Measurements from ENCODE around the gene FNBP1L.

DNA sequence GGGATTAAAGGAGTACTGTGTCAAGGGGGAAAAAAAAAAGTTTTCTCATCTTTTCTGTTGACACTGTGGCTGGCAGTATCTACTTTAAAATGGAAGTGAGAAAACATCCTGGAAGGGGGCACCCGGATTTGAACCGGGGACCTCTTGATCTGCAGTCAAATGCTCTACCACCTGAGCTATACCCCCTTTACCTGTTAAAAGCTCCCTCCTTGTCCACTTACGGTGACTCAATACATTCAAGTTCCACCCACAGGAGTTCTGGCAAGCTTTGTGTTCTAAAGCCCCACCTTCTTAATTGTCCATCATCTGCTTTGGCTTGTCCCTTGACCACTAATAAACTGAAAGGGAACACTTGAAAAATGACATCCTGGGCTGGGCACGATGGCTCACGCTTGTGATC is 68.2 kb downstream of the FNBP1L start:
- TF ChIP-seq POLR2A (IDR thresholded peaks at IDR 0.05): no peak
- TF ChIP-seq, protein P1, sequence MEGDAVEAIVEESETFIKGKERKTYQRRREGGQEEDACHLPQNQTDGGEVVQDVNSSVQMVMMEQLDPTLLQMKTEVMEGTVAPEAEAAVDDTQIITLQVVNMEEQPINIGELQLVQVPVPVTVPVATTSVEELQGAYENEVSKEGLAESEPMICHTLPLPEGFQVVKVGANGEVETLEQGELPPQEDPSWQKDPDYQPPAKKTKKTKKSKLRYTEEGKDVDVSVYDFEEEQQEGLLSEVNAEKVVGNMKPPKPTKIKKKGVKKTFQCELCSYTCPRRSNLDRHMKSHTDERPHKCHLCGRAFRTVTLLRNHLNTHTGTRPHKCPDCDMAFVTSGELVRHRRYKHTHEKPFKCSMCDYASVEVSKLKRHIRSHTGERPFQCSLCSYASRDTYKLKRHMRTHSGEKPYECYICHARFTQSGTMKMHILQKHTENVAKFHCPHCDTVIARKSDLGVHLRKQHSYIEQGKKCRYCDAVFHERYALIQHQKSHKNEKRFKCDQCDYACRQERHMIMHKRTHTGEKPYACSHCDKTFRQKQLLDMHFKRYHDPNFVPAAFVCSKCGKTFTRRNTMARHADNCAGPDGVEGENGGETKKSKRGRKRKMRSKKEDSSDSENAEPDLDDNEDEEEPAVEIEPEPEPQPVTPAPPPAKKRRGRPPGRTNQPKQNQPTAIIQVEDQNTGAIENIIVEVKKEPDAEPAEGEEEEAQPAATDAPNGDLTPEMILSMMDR (IDR thresholded peaks at IDR 0.05): no peak
